Measurements from ENCODE around the gene NOPCHAP1.
A peak's percentile ranks its signal among the peaks of the same experiment; 100 is the strongest.

DNA sequence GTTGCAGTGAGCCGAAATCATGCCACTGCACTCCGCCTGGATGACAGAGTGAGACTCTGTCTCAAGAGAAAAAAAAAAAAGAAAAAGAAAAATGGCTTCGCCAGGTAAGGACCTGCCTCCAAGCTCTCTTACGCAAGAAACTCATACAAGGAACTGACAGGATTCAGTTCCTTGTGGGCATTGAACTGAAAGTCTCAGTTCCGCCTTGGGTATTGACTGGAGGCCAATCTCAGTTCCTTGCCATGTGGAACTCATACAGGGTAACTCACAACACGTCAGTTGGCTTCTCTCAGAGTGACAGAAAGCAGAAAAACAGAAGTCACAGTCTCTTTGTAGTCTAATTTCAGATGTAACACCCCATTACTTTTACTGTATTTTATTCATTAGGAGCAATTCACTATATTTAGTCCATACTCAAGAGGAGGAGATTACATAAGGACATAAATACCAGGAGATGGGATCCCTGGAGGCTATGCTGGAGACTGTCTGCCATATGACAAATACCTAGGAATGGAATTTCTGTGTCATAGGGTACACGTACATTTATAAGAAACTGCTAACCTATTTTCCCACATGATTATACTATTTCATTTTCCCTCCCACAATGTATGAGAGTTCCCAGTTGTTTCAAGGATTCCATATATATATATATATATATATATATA lies 11.4 kb upstream of the NOPCHAP1 start:
- TF ChIP-seq POLR2AphosphoS5 (IDR thresholded peaks at IDR 0.05) (peak in 1 of 3 donors; percentile 26), CTCF (IDR thresholded peaks at IDR 0.05) (no peak)

Data from suprapubic skin (tissue), 3 donors.